ENCODE data around the gene SYT7.

SYT7 gene

GRCh38 chr11:61580271-61580888, 496 bp downstream of the SYT7 start:
- no peak for DNase-seq (ENCODE audit: low spot score)

- no peak for DNase-seq (ENCODE audit: low spot score)
Measured at GRCh38 chr11:61579676-61580270, 1.1 kb downstream of the SYT7 start.

- DNase-seq (ENCODE audit: low spot score) = no peak
Measured at GRCh38 chr11:61578819-61579675, 1.8 kb downstream of the SYT7 start.

- DNase-seq (ENCODE audit: low spot score) = no peak
Measured at GRCh38 chr11:61577383-61578118, 3.3 kb downstream of the SYT7 start.

GRCh38 chr11:61575886-61576861, 4.7 kb downstream of the SYT7 start:
- DNase-seq (ENCODE audit: low spot score) = no peak

GRCh38 chr11:61574611-61575010, 6.3 kb downstream of the SYT7 start:
- no peak for DNase-seq (ENCODE audit: low spot score)

GRCh38 chr11:61572913-61573312, 8.0 kb downstream of the SYT7 start:
- DNase-seq (ENCODE audit: low spot score) = no peak

GRCh38 chr11:61571869-61572268, 9.0 kb downstream of the SYT7 start:
- no peak for DNase-seq (ENCODE audit: low spot score)

GRCh38 chr11:61571337-61571736, 9.5 kb downstream of the SYT7 start:
- no peak for DNase-seq (ENCODE audit: low spot score)

- DNase-seq (ENCODE audit: low spot score) = no peak
Measured at GRCh38 chr11:61569701-61570100, 11.2 kb downstream of the SYT7 start.

- DNase-seq (ENCODE audit: low spot score) = no peak
Measured at GRCh38 chr11:61569018-61569417, 11.9 kb downstream of the SYT7 start.

GRCh38 chr11:61567286-61568061, 13.4 kb downstream of the SYT7 start:
- DNase-seq (ENCODE audit: low spot score) = peak; percentile 89

GRCh38 chr11:61564936-61565696, 15.8 kb downstream of the SYT7 start:
- no peak for DNase-seq (ENCODE audit: low spot score)

- DNase-seq (ENCODE audit: low spot score) = no peak
Measured at GRCh38 chr11:61560751-61561150, 20.1 kb downstream of the SYT7 start.

GRCh38 chr11:61556621-61557020, 24.3 kb downstream of the SYT7 start:
- no peak for DNase-seq (ENCODE audit: low spot score)

GRCh38 chr11:61555978-61556377, 24.9 kb downstream of the SYT7 start:
- DNase-seq (ENCODE audit: low spot score) = no peak

GRCh38 chr11:61555051-61555969, 25.6 kb downstream of the SYT7 start:
- peak; percentile 84 for DNase-seq (ENCODE audit: low spot score)

GRCh38 chr11:61554172-61554988, 26.5 kb downstream of the SYT7 start:
- DNase-seq (ENCODE audit: low spot score) = no peak

Data from D341Med (cell line).